ENCODE results near the gene ERVV-1.

The ERVV-1 gene

DNA sequence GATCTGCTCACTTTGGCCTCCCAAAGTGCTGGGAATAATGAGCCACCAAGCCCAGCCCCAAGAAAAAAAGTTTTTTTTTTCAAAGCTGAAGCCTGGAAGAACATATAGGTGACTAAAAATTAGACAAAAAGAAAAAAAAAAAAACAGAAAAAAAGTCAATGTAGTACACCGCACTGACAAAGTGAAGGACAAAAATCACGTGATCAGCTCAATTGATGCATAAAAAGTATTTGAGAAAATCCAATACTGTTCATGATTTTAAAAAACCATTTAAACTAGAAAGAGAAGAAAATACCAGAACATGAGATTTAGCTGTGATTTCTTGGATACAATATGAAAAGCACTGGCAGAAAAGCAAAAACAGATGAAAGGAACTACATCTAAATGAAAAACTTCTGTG is 20.3 kb downstream of the ERVV-1 start:
- no peak for DNase-seq

GRCh38 chr19:53034948-53035675 is 21.4 kb downstream of the ERVV-1 start:
- DNase-seq = no peak

DNA sequence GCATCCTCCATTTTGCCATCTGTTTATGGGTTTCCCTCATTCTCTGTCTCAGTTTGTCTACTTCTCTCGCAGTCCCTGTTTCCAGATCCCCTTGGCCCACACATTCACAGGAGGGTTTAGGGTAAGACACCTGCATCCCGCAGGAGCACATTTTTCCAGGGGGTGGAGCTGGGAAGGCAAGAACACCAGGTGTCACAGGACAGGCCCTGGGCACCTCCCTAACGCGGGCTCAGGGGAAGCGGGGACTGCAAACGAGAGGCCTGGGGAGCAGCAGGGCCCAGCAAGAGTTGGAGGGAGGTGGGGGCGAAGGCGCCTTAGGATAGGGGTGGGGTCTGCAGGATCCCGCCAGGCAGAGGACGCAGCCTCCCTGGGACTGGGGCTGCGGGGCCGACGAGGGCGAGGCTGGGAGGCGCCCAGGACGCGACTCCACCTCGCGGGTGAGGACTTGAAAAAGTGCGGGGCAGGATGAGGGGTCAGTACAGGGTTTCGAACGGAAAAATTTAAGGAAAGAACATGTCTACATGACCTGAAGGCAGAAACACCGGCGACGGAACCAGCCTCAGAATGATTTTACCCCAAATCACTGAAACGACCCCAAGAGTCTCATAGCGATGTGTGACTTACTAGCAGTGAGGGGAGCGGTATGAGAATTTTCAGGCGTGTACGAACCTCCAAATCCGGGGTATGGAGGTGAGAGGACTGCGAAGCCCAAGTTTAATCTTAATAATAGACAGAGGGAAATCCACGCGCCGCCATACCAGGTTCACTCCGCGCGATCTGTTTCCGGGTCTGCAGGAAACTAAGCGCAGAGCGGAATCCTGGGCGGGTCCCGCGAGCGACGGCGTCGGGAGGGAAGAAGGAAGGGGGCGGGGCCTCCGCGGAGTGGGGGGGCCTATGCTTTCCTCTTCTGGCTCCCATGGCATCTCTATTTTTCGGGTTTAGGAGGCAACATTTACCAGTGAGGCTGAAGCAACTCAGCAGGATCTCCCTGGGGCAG is 23.7 kb downstream of the ERVV-1 start:
- DNase-seq = no peak

GRCh38 chr19:53041366-53041765 is 27.6 kb downstream of the ERVV-1 start:
- DNase-seq = no peak

DNA sequence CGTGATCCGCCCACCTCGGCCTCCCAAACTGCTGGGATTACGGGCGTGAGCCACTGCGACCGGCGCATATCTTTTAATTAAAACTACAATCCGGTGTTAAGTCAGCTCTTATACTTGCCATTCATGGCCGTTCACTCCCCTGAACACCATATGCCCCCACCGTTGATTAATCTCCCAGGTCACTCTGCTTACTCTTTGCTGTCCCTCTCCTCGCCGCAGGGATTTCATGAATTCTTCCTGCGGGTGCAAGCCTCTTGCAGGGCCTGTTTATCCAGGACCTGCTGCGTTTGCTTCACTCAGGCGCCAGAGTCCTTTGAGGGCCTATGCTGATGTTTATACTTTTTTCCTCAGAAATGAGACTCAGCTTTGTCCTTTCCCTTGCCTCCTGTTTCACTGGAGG is 31.8 kb downstream of the ERVV-1 start:
- DNase-seq = no peak

GRCh38 chr19:53047379-53047778 is 33.7 kb downstream of the ERVV-1 start:
- DNase-seq = no peak

DNA sequence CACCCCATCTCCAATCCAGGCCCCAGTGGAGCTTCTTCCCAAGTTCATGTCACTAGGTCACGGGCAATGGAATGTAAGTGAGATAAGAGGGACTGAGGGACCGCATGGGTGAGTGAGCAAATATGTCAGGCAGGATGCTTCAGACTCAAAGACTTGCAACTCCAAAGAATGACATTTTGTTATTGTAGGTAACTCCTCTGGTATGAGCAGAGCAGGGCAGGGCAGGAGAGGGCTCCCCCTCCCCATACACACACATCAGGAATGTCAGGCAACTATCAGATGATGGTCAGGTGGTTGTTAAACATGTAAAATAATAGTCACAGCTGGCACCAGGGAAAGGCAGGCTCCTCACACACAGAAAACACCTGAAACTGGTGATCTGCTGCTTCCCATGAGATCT is 41.4 kb downstream of the ERVV-1 start:
- DNase-seq = no peak

- DNase-seq = no peak
These were observed 44.3 kb downstream of the ERVV-1 start for GRCh38 chr19:53057904-53058580.

Measured in stimulated activated CD4-positive, alpha-beta T cell treated with anti-CD3 and anti-CD28 coated beads, Interleukin-2, amount 100 ng/mL, for 48 hours (primary cell).